HG03097 (cell line): Measurements from ENCODE around the gene MBOAT1.

ENCODE experiments used
- ATAC-seq: cut with Tn5 transposase; IDR thresholded peaks from one replicate; pipeline ENCODE4 v1.9.1; 2021; ENCODE audit not compliant: unreplicated experiment, low FRiP score

The MBOAT1 gene

DNA sequence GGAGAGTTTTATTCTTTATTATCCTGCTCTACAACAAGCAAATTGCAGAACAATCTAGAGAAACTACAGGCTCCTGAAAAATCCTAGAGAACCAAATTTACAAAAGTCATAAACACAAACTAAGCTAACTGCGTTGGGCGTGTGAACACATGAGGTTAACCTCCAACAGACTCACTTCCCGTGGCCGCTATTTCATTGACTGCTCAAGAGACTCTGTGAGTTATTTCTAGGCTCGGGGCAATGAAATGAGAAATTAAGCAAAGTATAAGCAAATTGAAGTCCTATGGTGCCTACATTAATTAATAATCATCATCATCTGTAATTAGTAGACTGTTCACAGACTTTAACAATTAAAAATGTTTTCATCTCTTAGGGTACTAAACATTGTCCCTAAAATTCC is 100.0 kb downstream of the MBOAT1 start:
- no peak for ATAC-seq

DNA sequence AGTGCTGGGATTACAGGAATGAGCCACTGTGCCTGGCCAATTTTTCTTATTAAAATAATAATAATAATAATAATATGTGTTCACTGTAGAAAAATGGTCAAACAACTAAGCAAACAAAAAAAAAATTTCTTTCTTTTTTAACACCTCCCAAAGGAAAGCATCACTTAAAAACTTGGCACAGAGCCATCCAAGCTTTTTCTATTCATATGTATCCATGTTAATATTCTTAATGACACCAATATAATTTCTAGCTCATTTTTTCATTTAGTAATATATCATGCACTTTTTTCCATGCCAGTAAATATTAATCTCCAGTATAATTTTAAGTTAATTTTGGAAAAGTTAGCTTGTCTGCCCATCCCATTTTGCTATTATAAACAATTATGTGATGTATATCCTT is 101.8 kb downstream of the MBOAT1 start:
- no peak for ATAC-seq

DNA sequence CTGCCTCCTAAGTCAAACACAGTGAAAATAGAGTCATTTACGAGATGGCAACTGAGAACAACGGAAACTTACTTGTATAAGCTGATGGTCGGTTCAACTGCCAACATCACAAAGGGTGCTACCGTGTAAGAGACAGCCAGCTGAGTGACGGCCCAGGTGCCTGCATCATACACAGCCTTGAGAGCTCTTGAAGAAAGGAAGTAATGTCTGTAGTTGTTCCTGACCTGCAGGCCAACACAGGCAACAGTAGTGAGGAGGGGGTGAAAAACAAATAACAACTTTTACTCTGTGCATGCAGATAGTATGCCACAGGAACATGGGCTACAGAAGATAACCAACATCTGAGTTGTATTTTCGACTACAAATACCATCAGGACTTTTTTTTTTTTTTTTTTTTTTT is 102.7 kb downstream of the MBOAT1 start:
- ATAC-seq: no peak

DNA sequence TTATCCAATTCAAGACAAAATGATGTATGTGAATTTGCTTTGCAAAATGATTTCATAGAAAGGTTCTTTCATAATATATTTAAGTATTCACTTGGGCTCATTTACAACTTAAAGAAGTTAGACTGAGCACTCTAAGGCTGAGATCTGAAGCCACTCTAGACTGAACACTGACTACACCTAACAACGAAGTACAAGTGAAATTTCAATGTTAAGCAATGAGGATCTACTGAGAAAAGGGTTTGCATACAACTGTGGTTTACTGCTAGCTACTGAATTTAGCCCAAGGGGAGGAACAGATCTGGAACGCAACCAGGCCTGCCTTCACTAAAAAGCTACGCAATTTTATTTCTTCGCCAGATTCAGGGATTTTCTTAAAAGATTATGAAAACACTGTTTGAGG is 106.4 kb downstream of the MBOAT1 start:
- no peak for ATAC-seq

DNA sequence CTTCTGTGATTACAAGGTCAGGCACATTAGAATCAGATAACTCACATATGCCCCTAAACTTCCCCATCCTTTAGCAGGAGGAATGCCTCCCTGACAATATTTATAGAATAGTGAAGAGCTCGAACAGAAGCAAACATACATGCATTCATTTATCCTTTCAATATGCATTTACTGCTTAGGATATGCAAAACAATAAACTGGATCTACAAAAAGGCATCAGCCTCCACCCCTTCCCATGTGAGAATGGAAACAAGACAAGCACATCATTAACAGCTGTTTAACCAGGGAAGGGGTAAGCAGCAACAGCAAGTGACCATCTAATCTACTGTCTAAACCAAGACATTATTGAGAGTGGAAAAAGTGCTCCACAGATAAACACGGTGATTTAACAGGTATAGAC is 107.6 kb downstream of the MBOAT1 start:
- ATAC-seq: no peak

DNA sequence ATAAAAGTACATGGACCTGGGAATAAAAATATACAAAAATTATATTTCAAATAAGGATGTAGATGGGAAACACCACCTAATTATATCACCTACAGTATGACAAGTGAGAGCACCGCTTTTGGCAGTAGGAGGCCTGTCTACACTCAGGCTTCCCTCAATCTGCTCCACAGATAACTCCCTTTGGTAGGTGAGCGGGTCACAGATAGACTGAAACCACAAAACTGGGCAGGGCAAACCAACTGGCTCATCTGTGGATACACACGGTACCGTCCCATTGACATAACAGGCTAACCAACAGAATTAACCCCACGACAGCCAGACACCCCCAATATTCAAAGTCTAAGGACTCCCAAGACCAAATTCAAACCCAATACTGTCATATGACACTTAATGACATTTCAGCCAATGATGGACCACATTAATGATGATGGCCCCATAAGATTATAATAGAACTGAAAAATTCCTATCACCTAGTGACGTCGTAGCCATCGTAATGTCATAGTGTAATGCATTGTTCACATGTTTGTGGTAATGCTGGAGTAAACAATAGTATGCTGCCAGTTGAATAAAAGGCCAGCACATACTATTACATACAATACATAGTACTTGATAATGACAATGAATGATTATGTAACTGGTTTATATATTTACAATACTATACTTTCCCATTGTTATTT is 109.7 kb downstream of the MBOAT1 start:
- no peak for ATAC-seq

DNA sequence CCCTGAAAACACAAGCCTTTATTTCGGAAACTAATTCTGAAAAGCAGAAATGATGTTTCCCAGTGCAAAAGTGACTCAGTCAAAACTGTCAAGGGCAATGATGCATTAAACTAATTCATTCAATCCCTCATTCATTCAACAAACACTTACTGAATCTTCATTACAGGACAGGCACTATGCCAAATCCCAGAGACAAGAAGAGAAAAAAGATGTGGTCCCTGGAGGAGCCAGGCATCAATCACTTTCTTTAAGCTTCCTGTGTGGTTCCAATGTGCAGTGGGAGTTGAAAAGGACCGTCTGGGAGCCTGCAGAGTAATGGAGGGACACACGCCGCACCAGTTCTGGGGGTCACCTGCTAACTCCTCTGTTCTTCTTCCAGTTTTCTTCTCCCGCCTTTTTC is 113.1 kb downstream of the MBOAT1 start:
- ATAC-seq: no peak

DNA sequence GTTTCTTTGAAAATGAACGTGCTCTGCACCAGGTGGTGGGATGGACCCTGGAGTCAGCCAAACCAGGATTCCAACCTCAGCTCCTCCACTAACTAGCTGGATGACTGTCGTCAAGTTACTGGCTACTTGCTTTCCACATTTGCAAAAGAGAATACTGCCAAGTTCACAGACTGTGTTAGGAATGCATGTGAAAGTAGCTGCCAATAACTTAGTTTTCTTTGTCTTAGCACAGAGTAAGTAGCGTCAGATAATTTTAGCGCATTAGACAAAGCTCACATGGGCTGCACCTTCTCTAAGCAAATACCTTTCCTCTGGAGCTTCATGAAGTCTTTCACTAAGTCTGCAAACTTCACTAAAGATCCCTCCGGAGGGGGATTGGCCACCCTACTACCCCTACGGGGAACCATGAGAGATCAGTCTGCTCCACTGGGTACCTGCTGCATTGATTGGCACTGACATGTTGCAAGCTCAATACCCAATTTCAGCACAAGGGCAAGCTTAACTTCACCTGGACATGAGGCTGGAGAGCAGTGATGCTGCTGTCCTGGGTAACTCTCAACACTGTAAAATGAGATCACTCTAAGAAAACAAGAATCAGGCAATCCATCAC is 113.9 kb downstream of the MBOAT1 start:
- no peak for ATAC-seq

DNA sequence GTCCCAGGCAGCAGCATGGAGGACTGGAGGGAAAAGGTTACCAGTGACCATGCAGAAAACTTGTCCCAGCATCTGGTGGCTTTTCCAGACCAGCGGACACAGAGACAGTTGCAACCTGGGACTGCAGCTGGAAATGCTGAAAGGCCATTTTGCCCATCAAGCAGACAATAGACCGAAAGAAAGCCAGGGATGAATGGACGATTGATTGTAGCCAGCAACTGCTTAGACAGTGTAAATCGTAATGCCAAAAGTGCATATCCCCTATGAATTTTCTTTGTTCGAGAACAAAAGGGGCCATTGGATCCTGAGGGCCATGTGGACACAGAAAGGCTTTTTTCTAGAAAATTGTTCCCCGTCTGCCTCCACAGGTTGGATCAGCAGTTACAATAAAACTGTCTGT is 115.7 kb downstream of the MBOAT1 start:
- ATAC-seq: no peak

DNA sequence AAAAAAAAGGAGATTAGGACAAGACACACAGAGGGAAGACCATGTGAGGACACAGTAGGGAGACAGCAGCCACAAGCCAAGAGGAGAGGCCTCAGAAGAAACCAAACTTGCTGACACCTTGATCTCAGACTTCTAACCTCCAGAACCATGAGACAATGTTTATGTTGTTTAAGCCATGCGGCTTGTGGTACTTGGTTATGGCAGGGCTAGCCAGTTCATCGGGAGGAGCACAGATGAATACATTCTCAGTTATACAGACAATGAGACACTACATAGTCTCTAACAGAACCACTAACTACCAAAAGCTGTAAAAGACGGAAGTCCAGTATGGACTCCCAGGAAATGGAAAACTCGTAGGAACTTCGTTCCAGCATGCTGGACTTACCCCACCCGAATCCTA is 116.8 kb downstream of the MBOAT1 start:
- no peak for ATAC-seq

DNA sequence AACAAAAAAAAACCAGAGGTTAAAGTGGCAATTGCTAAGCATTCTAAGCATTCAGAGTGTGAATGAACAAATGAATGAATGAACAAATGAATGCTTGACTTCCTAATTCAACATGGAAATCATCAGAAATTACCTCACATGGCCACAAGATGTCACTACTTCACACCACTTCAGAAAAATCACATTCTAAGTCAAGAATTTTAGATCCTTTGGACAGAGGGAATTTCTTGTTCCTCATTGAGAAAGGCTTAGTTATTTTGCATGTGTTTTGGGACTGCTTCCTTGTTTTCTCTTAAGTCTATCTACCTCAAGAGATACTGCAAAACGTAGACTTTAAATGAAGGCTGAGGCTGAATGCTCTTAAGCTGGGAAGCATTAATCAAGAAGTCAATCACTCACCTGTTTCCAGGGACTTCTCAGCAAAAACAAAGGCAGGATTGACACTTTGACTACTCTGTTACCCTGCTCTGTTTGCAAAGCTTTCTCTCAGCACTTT is 120.2 kb downstream of the MBOAT1 start:
- ATAC-seq: no peak

DNA sequence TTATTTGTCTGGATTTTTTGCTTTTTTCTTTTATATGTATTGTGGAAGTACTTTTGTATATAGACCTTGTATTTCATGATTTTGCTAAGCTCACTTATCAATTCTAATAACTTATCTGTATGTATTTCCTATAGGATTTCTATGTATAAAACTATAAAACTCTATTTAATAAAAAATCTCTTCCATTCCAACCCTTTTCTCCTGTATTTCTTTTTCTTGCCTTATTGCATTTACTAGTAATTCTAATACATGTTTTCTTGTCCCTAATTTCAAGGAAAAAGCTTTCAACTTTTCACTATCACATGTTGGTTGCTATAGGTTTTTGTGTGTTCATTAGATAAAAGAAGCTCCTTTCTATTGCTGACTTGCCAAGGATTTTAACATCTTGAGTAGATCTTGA is 125.3 kb downstream of the MBOAT1 start:
- ATAC-seq: no peak

DNA sequence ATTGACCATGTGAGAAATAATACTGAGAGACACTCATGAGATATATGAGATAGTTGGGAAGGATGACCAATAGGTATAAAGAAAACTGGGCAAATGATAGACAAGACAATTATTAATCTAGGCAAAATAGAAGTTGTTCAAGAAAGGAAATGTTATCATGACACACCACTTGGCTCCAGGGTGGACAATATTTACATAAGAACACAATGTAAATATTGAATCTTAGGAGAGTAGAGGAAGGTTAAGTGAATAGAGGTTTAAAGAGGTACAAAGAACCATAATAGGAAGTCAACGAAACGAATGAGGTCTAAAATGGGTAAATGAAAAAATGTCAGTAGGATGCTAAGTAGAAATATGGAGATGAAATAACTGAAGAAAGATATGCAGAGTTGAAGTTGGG is 126.5 kb downstream of the MBOAT1 start:
- ATAC-seq: no peak

DNA sequence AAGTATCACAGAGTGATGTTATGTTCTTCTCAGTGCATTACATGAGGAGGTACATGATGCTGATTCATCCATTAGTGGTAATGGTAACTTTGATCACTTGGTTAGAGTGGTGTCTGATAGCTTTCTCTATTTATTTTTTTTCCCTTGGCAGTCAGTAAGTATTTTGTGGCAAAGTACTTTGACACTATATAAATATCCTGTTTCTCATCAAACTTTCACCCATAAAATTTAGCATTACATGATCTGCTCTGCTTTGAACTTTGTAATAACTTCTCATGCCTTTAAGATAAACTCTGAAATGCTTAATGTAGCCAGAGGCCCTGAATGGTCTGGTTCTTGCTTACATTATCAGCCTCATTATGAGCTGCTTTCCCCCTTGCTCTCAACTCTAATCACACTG is 127.9 kb downstream of the MBOAT1 start:
- ATAC-seq: no peak

DNA sequence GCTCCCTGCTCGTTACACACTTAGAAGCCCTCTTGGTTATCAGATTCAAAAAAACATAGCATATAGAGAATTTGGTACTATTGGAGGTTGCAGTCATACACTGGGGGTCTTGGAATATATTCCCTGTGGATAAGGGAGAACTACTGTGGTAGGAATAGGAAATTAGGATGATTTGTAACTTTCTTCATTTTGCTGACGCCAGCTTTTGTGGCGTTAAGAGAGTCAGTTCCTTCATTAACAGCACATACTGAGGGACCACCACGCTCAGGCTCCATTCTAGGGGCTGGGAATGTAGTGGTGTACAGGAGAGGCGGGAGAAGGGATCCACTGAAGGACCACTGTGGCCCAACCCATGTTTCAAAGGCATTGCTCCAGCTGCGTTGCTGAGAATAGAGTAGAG is 140.3 kb downstream of the MBOAT1 start:
- no peak for ATAC-seq

DNA sequence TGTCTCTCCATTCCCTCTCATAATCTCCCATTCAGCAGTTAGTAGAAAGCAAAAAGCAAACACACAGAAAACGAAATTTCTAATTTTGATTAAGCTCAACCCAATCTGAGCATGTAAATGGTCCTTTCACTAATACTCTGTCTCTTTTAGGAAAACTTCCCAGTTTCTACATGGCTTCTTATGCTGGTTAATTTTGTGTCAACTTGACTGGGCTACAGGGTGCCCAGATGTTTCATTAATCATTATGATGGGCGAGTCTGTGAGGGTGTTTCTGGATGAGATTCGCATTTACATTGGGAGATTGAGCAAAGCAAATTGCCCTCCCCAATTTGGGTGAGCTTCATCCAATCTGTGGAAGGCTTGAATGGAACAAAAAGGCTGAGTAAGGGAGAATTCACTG is 142.2 kb downstream of the MBOAT1 start:
- no peak for ATAC-seq

DNA sequence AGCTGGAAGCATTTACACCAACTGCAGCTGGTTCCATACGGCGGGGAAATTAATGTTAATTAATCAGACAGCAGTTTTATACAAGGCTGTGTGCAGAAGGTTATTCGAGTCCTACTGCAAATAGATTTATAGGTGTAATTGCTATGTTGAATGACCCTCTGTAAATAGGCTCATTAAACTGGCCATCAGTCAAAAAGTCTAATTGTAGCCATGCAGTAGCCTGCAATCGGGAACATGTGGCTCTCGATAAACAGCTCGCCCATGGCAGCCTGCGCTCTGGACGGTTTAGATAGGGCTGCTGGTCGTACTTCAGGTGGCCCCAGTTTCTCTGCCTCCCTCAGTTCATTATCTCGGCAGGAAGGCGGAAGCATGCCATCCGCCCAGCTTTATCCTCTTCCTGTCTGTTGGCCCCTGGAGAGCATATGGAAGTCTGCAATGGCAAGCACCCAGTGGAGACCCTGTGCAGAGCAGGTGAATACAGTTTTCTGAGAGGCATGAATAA is 143.2 kb downstream of the MBOAT1 start:
- no peak for ATAC-seq

DNA sequence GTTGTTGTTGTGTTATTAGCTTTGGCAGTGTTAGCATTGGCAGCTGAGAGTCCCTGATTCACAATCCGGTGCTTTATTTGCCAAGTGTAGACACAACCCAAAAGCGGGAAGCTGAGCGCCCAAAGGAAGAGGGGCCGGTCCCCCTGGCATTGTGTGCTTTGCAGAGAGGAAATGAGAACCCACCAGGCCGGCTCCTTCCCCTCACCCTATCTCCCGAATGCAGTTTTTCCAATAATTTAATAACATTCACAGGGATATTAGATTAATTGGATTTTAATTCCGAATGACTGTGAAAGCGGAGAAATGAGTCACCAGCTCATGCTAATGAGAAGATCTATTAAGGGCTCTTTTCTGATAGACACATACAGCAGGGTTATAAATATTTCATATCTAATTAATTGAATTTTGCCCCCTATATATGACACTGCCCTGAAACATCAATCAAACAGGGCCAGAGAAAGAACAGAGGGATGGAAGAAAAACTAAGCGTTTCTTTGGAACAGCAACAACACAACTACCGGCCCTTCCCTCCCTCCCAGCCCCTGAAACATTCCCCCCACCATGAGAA is 143.8 kb downstream of the MBOAT1 start:
- ATAC-seq: no peak

DNA sequence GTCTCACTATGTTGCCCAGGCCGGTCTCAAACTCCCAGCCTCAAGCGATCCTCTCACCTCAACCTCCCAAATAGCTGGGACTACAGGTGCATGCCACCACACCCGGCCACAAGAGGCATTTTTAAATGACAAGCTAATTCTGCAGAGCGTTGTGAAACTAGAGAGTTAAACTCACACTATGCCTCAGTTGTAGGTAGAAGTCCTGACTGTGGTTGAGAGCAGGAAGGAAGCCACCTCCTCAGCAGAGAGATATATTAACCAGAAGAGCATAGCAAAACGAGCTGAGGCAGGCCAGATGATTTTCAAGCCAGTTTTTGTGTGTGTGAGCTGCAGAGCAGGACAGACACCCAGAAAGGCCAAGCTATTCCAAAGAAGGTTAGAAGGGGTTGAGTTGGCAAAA is 150.3 kb downstream of the MBOAT1 start:
- peak; percentile 79 for ATAC-seq

DNA sequence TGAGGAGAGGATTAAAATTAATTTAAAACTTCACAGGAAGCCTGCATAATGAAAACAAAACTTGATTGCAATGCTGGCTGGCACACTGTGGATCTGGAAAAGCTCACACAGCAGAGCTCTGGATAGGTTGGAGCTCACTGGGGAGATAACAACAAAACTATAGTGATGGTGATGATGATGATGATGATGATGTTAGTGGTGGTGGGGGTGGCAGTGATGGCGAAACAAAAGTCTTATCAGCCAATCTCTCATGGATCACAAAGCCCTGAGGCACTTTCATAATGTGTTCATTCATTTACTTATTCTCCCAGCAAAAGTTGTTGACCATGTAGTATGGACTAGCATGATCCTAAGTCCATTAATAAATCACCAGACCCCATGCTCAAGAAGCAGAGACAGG is 152.0 kb downstream of the MBOAT1 start:
- no peak for ATAC-seq

DNA sequence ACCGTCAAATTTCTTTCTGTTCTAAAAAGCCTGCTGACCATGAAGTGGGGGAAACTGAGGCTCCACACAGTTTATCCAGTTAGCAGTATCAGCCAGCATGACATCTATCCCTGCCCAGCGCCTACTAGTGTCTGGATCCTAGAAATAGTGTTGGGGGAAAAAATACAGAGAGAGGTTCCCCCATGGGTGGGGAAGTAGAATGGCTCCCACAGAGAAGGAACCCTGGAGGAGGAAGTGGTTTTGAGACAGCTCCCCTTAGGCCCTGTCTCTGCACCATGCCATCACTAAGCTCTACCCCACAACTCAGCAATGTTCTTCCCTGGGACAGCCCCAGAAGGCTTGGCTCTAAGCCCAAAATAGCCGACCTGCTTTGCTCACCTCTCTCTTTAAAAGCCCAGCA is 153.4 kb downstream of the MBOAT1 start:
- ATAC-seq: no peak
